Upper lobe of left lung (tissue), 4 donors: ENCODE results near the gene UNC80.

Source experiments
- EP300 ChIP-seq, 4 donors: sonication (generic); formaldehyde crosslinking; IDR thresholded peaks; one replicate each; pipeline ENCODE4 v1.5.1; 2017; ENCODE audit warnings: antibody characterized with exemption in 4 of 4, control low read depth in 2 of 4
- POLR2A ChIP-seq, 4 donors: fragments of 450-650 bp; IDR thresholded peaks; one replicate each; pipeline ENCODE4 v1.5.1; 2016 to 2017; ENCODE audit warnings: antibody characterized with exemption in 4 of 4, mild to moderate bottlenecking in 2 of 4
- TF ChIP-seq, protein P1 (sequence below), 6 experiments: fragments of 450-650 bp in 4 of 6; fragments of 200-600 bp in 2 of 6; sonication (generic) in 2 of 6; IDR thresholded peaks; one replicate each; pipeline ENCODE4 v1.5.1; 2016 to 2019; ENCODE audit warnings: antibody characterized with exemption in 6 of 6

DNA sequence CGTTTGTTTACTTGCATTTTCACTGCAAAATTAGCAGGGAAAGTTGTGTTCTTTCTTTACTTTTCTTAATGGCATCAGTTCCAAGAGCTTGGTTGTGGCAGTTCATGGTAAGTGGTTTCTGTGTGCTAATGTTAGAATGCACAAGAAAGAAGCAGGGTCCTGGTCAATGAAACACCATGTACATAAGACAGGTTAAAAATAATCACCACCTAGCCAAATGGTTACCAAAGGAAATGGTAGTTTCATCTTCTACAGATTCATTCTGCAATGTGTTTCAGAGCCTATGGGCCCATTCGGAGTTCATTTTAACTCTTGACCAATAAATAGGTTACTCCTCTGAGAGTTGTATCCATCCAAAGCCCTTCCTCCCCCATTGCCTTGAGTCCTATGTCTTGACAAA lies 212.7 kb downstream of the UNC80 start:
- TF ChIP-seq, protein P1, sequence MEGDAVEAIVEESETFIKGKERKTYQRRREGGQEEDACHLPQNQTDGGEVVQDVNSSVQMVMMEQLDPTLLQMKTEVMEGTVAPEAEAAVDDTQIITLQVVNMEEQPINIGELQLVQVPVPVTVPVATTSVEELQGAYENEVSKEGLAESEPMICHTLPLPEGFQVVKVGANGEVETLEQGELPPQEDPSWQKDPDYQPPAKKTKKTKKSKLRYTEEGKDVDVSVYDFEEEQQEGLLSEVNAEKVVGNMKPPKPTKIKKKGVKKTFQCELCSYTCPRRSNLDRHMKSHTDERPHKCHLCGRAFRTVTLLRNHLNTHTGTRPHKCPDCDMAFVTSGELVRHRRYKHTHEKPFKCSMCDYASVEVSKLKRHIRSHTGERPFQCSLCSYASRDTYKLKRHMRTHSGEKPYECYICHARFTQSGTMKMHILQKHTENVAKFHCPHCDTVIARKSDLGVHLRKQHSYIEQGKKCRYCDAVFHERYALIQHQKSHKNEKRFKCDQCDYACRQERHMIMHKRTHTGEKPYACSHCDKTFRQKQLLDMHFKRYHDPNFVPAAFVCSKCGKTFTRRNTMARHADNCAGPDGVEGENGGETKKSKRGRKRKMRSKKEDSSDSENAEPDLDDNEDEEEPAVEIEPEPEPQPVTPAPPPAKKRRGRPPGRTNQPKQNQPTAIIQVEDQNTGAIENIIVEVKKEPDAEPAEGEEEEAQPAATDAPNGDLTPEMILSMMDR (IDR thresholded peaks at IDR 0.05): no peak
- TF ChIP-seq EP300 (IDR thresholded peaks at IDR 0.05) (no peak), POLR2A (IDR thresholded peaks at IDR 0.05) (no peak)
